ENCODE data around the gene F2RL1.
"Not testable (repeated sequence)": the region's sequence is repeated elsewhere in the genome, so short reads cannot be mapped to it uniquely, and the experiment has no call there.

Gene F2RL1

GRCh38 chr5:76782444-76782843 lies 36.4 kb upstream of the F2RL1 start:
- no peak for DNase-seq (ENCODE audit: low read depth)
- H3K4me3 ChIP-seq (ENCODE audit: low read depth, low read length), result no peak overlapping the region
- TF ChIP-seq CTCF (IDR thresholded peaks at IDR 0.05; ENCODE audit: insufficient read depth, low read depth, low read length, missing control alignments), result no peak

- TF ChIP-seq CTCF (IDR thresholded peaks at IDR 0.05; ENCODE audit: insufficient read depth, low read depth, low read length, missing control alignments), result no peak
- DNase-seq (ENCODE audit: low read depth), result no peak
- H3K4me3 ChIP-seq (ENCODE audit: low read depth, low read length), result no peak overlapping the region
These were observed 31.6 kb upstream of the F2RL1 start for GRCh38 chr5:76787237-76787636.

DNA sequence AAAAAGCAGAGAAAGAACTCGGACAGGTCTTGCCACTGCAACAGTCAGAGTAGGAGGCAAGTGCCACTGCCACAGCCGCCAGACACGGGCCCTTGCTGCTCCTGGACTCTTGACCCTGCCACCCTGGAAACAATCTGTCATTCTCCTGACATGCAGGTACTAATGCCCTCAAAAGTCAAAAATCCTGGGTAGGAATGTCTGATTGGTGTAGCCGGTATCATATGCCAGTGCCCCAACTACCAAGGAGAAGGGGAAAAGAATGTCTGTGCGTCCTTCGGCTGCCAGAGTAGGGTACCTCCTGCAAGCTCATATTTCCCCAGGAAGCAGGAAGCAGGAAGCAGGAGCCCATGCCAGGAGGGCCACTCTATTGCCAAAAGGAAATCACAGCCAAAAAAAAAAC lies 30.5 kb upstream of the F2RL1 start:
- H3K4me3 ChIP-seq (ENCODE audit: low read depth, low read length), result no peak overlapping the region
- DNase-seq (ENCODE audit: low read depth), result no peak
- no peak for TF ChIP-seq CTCF (IDR thresholded peaks at IDR 0.05; ENCODE audit: insufficient read depth, low read depth, low read length, missing control alignments)

DNA sequence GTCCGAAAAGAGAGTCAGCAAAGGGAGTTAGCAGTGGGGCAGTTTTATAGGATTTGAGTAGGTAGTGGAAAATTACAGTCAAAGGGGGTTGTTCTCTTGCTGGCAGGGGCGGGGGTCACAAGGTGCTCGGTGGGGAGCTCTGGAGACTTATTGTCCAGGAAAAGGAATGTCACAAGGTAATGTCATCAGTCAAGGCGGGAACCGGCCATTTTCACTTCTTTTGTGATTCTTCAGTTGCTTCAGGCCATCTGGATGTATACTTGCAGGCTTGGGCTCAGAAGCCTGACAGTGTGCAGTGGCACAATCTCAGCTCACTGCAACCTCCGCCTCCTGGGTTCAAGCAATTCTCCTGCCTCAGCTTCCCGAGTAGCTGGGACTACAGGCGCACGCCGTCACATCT lies 29.6 kb upstream of the F2RL1 start:
- H3K4me3 ChIP-seq (ENCODE audit: low read depth, low read length); DNase-seq (ENCODE audit: low read depth): not testable (repeated sequence)

GRCh38 chr5:76789991-76790581 lies 28.7 kb upstream of the F2RL1 start:
- no peak for TF ChIP-seq CTCF (IDR thresholded peaks at IDR 0.05; ENCODE audit: insufficient read depth, low read depth, low read length, missing control alignments)
- no peak overlapping the region for H3K4me3 ChIP-seq (ENCODE audit: low read depth, low read length)
- DNase-seq (ENCODE audit: low read depth), result no peak

GRCh38 chr5:76790632-76791290 lies 28.1 kb upstream of the F2RL1 start:
- no peak for TF ChIP-seq CTCF (IDR thresholded peaks at IDR 0.05; ENCODE audit: insufficient read depth, low read depth, low read length, missing control alignments)
- H3K4me3 ChIP-seq (ENCODE audit: low read depth, low read length), result no peak overlapping the region
- peak; percentile 21 for DNase-seq (ENCODE audit: low read depth)

- no peak overlapping the region for H3K4me3 ChIP-seq (ENCODE audit: low read depth, low read length)
- DNase-seq (ENCODE audit: low read depth), result no peak
- TF ChIP-seq CTCF (IDR thresholded peaks at IDR 0.05; ENCODE audit: insufficient read depth, low read depth, low read length, missing control alignments), result no peak
These were observed 27.4 kb upstream of the F2RL1 start for GRCh38 chr5:76791461-76791860.

Data from GM12865 (cell line).